ENCODE data around the gene UGCG. TPM values are rescaled to one million over a fixed set of nuclear protein-coding genes. Genes with fewer than 3 reads are reported as not detected.
"Not testable (repeated sequence)": the region's sequence is repeated elsewhere in the genome, so short reads cannot be mapped to it uniquely, and the experiment has no call there.

UGCG gene
- 13.5 TPM for total RNA-seq
- long read RNA-seq, full-length matches to known transcripts = 21 of 24 reads
- long read RNA-seq, partial matches to known transcripts = 1 of 24 reads
- long read RNA-seq, other reads (novel, unspliced or antisense) = 2 of 24 reads

DNA sequence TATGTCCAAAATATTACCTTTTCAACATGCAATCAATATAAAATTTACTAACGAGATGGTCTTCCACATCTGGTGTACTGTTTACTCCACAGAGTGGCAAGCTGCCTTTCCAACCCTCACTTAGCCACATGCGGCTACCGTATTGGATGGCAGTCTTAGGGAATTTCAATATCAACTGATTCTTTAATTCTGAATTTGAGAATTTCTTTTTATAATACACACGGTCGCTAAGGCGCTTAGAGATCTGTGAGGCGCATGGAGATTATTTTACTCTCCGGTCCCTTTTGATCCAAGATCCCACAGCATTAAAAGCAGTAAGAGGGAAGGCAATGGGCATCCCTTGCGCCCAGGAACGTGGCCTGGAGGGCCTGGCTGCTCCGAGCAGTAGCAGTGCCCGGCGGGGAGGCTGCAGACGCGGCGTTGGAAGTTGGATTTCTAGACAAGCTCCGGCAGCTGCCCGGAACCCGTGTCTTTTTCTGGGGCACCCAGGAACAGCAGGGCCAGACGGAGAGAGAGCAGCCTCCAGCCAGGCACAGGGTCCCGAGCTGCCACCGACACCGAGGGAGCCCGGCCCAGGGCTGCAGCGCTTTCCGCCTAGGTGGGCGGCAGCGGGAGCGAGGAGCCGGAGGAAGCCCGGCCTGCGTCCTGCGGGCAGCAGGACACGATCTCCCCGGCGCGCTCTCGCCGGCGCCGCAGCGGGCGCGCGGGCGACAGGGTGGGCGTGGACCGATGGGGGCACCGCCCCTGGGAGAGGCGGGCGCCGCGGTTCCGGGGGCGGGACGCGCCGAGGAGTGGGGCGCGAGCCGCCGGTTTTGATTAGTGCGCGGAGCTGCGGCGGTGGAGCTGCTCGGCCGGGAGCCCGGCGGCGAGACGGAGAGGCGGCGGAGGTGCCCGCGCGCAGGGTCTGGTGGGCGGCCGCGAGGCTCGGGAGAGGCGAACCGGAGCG, at the start of gene UGCG:
UGCG (plus strand) TSS at position 819 of the 946 bp plus-strand sequence. CDS start 402 bp downstream, outside the sequence.
- DNase-seq (peak; percentile 95), ATAC-seq (peak; percentile 99)
- intact Hi-C loops (cut with micrococcal nuclease) = no loop called here

DNA sequence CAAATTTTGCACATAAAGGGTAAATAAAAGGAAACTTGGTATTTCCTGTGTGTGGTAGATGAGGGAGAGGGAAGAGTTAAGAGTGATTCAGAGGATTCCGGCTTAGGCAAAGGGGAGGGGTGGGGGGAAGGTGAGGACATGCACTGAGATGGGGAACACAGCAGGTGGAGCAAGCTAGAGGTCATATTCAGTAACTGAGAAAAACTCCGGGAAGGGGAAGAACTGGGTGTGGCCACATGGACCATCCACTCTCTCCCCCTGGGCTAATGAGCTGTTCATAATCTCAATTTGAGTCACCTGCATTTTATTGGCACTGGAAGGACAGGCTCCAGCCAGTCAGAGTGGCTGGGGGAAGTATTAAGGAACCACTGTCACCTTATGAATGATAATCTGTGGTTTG, 45.1 kb upstream of the UGCG start:
- no peak for DNase-seq
- no peak for ATAC-seq
- intact Hi-C loops (cut with micrococcal nuclease) = no loop called here

DNA sequence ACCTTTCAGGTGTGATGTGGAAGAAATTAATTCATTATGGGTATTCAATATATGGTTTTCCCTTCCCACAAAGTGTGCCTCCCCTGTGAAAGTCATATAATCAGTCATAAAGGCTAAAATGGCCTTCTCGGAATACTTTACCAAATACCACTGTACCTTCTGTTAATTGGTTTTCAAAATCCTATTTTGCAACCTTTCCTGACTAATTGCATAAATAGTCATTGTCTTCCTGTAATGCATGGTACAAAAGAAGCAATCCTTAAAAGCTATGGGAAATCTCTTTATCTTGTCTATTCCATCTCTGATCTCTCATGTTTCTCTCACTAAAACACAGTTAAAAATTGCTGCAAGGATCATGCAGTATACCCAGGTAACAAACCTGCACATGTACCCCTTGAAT, 44.3 kb upstream of the UGCG start:
- intact Hi-C loops (cut with micrococcal nuclease) = no loop called here
- DNase-seq (no peak), ATAC-seq (no peak)

DNA sequence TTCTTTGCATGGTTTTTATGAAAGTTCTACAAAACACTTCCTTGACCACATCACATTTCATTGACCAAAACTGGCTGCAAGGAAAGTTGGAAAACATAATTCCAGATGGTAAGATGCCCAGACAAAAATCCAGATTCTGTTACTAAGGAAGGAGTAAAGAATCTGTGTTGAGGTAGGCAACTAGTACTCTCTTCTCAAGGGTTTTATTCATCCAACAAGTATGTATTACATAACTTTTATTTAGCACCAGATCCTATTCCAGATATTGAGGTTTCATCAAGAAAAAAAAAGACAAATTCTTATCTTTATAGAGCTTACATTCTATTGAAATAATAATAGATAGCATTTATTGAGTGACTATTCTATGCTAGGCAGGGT, 43.2 kb upstream of the UGCG start:
- intact Hi-C loops (cut with micrococcal nuclease) = no loop called here
- no peak for DNase-seq
- no peak for ATAC-seq

DNA sequence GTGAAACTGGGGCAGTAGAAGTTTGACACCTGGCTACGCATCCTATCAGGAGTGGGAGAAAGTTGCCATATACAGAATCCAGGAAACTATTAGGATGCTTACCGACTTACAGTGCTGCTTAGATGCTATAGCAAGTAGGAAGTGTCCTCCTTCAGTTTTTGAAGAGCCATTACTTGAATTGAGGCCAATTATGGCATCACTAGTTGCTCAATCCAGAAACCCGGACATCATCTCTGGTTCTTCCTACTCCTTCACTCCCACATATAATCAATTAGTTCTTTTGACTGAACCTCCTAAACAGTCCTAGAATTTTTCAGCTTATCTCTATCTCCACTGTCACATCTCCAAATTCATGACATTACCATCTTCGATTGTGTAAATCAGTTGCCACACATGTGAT, 41.8 kb upstream of the UGCG start:
- intact Hi-C loops (cut with micrococcal nuclease) = no loop called here
- no peak for DNase-seq
- ATAC-seq = no peak

DNA sequence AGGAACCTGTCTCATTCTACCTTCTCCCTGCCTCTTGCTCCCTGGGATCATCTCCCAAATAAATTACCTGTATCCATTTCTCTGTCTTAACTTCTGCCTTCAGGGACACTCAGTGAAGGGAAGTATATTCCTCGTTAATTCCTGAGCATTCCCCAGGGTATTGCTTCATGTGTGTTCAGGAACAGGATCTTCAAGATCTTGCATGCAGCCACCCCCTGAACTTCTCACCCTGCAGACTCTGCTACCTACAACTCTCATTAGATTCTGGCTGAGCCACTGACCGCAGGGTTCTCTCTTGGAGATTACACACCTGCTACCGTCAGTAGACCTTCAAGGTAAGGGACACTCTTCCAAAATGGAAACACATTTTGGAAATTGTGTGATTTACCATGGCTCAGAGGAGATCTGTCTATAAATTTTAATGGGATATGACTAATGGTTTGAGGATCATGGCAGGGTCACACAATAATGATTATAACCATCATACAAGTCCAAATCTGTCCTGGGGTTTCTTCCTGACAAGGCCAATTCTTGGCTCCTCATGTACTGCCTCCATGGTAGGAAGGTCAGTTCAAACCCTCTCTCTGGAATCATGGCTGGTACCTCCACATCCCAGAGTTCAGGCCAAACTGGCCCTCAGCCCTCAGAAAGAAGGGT, 38.9 kb upstream of the UGCG start:
- ATAC-seq = no peak
- intact Hi-C loops (cut with micrococcal nuclease) = no loop called here
- no peak for DNase-seq

DNA sequence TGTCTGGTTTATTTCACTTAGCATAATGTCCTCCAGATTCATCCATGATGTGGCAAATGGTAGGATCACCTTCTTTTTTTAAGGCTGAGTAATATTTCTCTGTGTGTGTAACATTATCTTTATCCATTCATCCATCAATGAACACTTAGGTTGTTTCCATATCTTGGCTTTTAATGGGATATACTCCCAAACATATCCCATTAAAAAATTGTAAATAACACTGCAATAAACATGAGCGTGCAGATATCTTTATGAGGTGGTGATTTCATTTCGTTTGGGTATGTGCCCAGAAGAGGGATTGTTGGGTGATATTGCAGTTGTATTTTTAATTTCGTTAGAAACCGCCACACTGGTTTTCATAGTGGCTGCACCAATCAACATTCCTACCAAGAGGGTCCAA, 36.2 kb upstream of the UGCG start:
- ATAC-seq = no peak
- intact Hi-C loops (cut with micrococcal nuclease) = no loop called here
- DNase-seq = no peak

DNA sequence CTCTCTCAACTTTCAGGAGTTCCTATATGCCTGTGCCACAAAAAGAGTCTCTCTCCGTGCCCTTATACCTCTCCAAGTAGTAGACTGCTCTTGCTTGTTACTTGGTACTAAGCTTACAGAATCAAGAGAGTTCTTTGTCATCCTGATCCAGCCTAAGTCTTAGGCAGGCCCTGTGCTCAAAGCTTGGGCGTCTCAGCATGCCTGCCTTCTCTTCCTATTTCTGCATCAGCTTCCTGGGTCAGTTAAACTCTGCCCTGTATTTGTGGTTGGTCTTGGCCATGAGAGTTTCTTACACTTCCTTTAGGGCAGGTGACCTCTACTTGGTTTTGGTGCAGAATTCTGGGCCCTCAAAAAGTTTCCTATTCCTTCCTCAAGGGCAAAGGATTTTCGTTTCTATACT, 33.0 kb upstream of the UGCG start:
- DNase-seq (no peak), ATAC-seq (no peak)
- intact Hi-C loops (cut with micrococcal nuclease) = no loop called here

DNA sequence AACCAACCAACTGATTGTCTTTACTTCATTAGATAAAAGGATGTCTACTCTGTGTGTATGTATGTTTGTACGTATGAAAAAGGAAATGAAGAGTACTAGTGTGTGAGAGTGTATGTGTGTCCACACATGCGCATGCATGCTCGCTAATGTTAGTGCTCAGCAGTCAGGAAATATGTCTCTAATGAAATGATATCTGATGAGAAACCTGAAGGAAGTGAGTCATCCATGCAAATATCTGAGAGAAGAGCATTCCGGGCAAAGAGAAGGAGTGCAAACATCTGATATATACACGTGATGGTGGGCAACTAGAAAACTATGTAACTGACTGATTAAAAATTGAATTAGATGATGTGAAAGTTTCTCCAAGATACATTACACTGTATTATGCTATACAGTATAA, 29.6 kb upstream of the UGCG start:
- DNase-seq (no peak), ATAC-seq (no peak)
- intact Hi-C loops (cut with micrococcal nuclease) = no loop called here

DNA sequence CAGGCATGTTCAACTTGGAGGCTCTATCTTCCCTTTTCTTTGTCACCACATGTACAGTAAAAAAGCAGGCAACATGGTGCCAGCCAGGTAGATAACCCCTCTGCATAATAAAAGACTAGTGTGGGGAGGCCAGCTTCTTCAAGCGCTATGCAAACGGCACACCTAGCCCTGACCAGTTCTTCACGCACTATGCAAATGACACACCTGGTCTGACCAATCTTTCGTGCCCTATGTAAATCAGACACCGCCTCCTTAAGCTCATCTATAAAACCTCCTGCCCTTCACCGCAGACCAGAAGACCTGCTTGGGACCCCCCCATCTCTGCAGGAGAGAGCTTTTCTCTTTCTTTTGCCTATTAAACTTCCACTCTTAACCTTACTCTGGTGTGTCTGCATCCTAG, 28.1 kb upstream of the UGCG start:
- DNase-seq (no peak), ATAC-seq (no peak)
- intact Hi-C loops (cut with micrococcal nuclease) = no loop called here

DNA sequence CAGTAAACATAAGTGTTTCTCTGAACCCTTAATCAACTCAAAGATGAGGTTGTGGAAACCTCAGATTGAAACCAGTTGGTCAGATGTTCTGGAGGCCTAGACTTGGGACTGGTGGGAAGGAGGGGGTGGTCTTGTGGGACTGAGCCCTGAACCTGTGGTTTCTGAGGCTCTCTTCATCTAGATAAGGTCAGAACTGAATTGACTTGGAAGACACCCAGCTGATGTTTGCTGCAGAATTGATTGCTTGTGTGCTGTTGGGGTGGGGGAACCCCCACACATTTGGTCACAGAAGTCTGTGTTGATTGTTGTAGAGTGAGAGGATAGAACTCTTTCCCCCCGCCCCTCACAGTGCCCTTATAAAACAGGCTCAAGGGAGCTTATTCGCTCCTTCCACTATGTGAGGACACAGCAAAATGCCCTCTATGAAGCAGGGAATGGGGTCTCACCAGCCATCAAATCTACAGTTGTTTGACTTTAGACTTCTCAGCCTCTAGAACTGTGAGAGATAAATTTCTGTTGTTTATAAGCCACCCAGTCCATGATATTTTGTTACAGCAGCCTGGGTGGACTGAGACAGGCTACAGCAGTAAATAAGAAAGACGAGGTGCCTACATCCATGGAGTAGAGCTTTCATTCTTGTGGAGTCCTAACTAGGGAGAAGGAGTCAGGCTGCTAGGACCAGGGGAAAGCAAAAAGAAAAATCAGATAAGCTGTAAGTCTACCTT, 25.7 kb upstream of the UGCG start:
- intact Hi-C loops (cut with micrococcal nuclease) = no loop called here
- no peak for DNase-seq
- ATAC-seq = no peak

DNA sequence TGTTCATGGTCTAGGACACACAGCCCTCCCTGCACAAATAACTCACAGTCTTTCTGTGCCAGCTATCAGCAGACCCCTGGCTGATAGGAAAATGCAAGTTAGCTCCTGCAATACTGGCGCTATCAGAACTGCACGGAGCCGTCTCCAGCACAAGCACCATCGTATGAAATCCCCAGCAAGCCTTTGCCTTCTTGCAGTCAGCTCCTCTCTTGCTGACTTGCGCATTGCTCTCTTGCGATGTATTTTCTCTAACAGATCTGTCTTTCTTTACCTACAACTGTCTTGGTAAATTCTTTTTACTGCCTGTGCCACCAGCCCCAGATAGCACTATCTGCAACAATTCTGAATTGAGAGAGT, 25.1 kb upstream of the UGCG start:
- DNase-seq = no peak
- intact Hi-C loops (cut with micrococcal nuclease) = no loop called here
- ATAC-seq = no peak

DNA sequence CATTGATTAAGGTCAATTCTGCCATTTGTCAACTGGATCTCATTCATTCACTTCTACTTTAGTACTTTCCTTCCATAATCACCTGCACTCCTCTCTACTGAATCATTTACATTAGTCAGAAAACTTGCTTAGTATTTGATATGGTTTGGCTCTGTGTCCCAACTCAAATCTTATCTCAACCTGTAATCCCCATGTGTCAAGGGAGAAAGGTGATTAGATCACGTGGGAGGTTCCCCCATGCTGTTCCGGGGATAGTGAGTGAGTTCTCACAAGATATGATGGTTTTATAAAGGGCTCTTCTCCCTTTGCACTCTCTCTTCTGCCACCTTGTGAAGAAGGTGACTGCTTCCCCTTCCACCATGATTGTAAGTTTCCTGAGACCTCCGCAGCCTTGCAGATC, 23.7 kb upstream of the UGCG start:
- intact Hi-C loops (cut with micrococcal nuclease) = no loop called here
- DNase-seq (no peak), ATAC-seq (no peak)

DNA sequence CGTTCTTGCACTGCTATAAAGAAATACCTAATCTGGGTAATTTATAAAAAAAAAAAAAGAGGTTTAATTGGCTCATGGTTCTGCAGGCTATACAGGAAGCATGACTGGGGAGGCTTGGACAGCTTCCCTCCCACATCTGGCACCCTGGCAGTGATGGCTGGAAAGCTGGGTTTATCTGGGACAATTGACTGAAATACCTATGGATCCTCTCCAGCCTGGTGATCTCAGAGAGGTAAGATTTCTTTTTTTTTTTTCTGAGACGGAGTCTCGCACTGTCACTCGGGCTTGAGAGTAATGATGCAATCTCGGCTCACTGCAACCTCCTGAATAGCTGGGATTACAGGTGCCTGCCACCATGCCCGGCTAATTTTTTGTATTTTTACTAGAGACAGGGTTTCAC, 22.7 kb upstream of the UGCG start:
- no peak for ATAC-seq
- intact Hi-C loops (cut with micrococcal nuclease) = no loop called here
- no peak for DNase-seq

DNA sequence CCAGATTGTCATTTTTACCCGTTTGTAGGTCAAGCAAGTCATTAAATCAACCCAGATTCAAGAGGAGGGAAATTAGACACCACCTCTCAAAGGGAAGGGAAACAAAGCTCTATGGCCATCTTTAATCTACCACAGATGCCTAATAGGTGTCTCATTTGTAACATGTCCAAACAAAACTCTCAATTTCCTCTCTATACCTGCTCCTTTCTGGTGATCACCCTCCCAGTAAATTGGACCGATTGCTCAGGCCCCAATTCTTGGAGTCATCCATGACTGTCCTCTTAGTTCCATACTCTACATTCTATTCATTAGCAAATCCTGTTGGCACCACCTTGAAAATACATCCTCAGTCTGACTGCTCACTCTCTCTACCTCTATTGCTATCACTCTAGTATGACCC, 22.1 kb upstream of the UGCG start:
- ATAC-seq (no peak), DNase-seq (no peak)
- intact Hi-C loops (cut with micrococcal nuclease) = no loop called here

DNA sequence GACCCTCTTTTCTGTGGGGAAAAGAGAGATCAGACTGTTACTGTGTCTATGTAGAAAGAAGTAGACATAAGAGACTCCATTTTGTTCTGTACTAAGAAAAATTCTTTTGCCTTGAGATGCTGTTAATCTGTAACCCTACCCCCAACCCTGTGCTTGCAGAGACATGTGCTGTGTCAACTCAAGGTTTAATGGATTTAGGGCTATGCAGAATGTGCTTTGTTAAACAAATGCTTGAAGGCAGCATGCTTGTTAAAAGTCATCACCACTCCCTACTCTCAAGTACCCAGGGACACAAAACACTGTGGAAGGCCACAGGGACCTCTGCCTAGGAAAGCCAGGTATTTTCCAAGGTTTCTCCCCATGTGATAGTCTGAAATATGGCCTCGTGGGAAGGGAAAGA, 21.3 kb upstream of the UGCG start:
- DNase-seq; ATAC-seq; intact Hi-C loops (cut with micrococcal nuclease): not testable (repeated sequence)

DNA sequence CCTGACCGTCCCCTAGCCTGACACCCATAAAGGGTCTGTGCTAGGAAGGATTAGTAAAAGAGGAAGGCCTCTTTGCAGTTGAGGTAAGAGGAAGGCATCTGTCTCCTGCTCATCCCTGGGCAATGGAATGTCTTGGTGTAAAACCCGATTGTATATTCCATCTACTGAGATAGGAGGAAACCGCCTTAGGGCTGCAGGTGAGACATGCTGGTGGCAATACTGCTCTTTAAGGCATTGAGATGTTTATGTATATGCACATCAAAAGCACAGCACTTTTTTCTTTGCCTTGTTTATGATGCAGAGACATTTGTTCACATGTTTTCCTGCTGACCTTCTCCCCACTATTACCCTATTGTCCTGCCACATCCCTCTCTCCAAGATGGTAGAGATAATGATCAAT, 20.9 kb upstream of the UGCG start:
- DNase-seq; intact Hi-C loops (cut with micrococcal nuclease); ATAC-seq: not testable (repeated sequence)

DNA sequence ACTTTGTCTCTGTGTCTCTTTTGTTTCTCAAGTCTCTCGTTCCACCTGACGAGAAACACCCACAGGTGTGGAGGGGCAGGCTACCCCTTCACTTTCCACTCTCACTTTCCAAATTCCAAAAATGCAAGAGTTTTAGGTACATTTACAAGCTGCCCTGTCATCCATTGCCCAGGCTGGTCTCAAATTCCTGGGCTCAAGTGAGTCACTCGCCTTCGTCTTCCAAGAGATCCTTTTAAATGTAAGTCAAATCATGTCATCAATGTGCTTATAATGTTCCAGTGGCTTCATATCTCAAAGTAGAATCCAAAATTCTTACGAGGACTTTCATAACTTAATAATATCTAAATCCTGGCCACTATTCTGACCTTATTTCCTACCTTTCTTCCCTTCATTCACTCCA, 20.4 kb upstream of the UGCG start:
- ATAC-seq (no peak), DNase-seq (no peak)
- intact Hi-C loops (cut with micrococcal nuclease) = no loop called here

DNA sequence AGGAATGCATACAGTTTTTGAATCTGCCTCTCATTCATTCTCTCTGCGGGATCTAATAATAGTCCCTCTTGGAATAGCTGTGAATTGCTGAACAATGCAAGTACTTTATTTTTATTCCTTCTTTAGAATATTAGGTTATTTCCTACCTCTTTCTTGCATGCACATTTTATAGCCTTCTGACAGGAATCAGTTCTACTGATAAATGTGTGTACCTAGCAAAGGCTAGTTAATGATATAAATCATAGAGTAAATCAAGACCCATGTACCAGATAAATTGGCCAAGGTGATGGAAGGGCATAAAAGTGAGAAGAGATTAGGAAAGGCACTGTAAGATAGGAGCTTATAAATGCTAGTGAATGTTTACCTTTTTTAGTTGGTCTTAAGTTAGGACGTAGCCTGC, 19.2 kb upstream of the UGCG start:
- ATAC-seq (no peak), DNase-seq (no peak)
- intact Hi-C loops (cut with micrococcal nuclease) = no loop called here

DNA sequence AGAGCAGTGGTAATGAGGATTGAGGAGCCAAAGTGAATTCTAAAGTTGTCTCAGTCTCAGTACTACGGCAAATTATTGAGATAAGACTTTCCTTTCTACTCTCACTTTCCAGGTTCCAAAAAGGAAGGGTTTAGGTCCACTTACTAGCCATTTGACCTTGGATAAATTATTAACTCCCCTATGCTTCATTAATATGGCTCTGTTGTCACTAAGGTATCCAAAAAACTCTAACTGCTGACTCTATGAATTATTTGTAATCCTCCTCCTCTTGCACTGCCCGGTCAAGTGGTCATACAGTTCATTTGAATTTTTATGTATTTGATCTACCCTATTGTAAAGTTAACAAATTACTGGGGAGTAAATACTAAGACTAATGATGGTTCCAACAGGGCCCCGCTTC, 17.7 kb upstream of the UGCG start:
- DNase-seq (no peak), ATAC-seq (no peak)
- intact Hi-C loops (cut with micrococcal nuclease) = no loop called here
